ENCODE results near the gene CBFA2T3.

Gene CBFA2T3

GRCh38 chr16:89023151-89023551, 46.1 kb upstream of the CBFA2T3 start:
- TF ChIP-seq CTCF (conservative IDR thresholded peaks at IDR 0.05; ENCODE audit: control insufficient read depth, insufficient read depth, low read depth, low read length) = no peak
- no peak overlapping the region for H3K4me3 ChIP-seq (ENCODE audit: control insufficient read depth, low read depth, low read length)
- no peak for DNase-seq (ENCODE audit: low read depth)

GRCh38 chr16:89022051-89022836, 45.2 kb upstream of the CBFA2T3 start:
- no peak overlapping the region for H3K4me3 ChIP-seq (ENCODE audit: control insufficient read depth, low read depth, low read length)
- TF ChIP-seq CTCF (conservative IDR thresholded peaks at IDR 0.05; ENCODE audit: control insufficient read depth, insufficient read depth, low read depth, low read length) = no peak
- DNase-seq (ENCODE audit: low read depth) = no peak

- DNase-seq (ENCODE audit: low read depth) = no peak
- no peak overlapping the region for H3K4me3 ChIP-seq (ENCODE audit: control insufficient read depth, low read depth, low read length)
- TF ChIP-seq CTCF (conservative IDR thresholded peaks at IDR 0.05; ENCODE audit: control insufficient read depth, insufficient read depth, low read depth, low read length) = no peak
Observed at GRCh38 chr16:89020925-89021595, 44.1 kb upstream of the CBFA2T3 start.

GRCh38 chr16:89020068-89020924, 43.3 kb upstream of the CBFA2T3 start:
- no peak for DNase-seq (ENCODE audit: low read depth)
- TF ChIP-seq CTCF (conservative IDR thresholded peaks at IDR 0.05; ENCODE audit: control insufficient read depth, insufficient read depth, low read depth, low read length) = no peak
- H3K4me3 ChIP-seq (ENCODE audit: control insufficient read depth, low read depth, low read length) = no peak overlapping the region

- TF ChIP-seq CTCF (conservative IDR thresholded peaks at IDR 0.05; ENCODE audit: control insufficient read depth, insufficient read depth, low read depth, low read length) = no peak
- no peak overlapping the region for H3K4me3 ChIP-seq (ENCODE audit: control insufficient read depth, low read depth, low read length)
- no peak for DNase-seq (ENCODE audit: low read depth)
Observed at GRCh38 chr16:89019511-89019910, 42.5 kb upstream of the CBFA2T3 start.

- H3K4me3 ChIP-seq (ENCODE audit: control insufficient read depth, low read depth, low read length) = no peak overlapping the region
- DNase-seq (ENCODE audit: low read depth) = peak; percentile 5
- TF ChIP-seq CTCF (conservative IDR thresholded peaks at IDR 0.05; ENCODE audit: control insufficient read depth, insufficient read depth, low read depth, low read length) = no peak
Observed at GRCh38 chr16:89018282-89019158, 41.5 kb upstream of the CBFA2T3 start.
